ENCODE results near the gene VIPR2. TPM values are rescaled to one million over a fixed set of nuclear protein-coding genes. Genes with fewer than 3 reads are reported as not detected.

VIPR2 gene
- polyA plus RNA-seq, 3 donors, result not detected

- H3K36me3 ChIP-seq (replicated peaks in 1 of 2; ENCODE audit: control insufficient read depth in 1 of 2, insufficient read depth in 2 of 2, low read length in 2 of 2), result no peaks in the 10 kb centered on the region
- no peaks in the 10 kb centered on the region for H3K79me2 ChIP-seq (ENCODE audit: insufficient read depth, low read length)
- Mint-ChIP-seq H3K4me3 (no peak overlapping the region), H3K36me3 (peaks cover 0 to 3% of the 10 kb centered on the region in 2 donors), H3K4me1 (no peaks in the 10 kb centered on the region), H3K9me3 (peaks cover 15 to 36% (median 27%) of the 10 kb centered on the region in 7 donors), H3K27me3 (ENCODE audit: low read depth in 3 of 3) (peaks cover 31 to 47% (median 39%) of the 10 kb centered on the region in 3 donors), H3K27ac (no peak overlapping the region)
- H3K9ac ChIP-seq (ENCODE audit: insufficient read depth, low read length, poor library complexity, severe bottlenecking), result no peak overlapping the region
- intact Hi-C loops (cut with micrococcal nuclease), result no loop called here
- H3K4me3 ChIP-seq (replicated peaks in 1 of 3; ENCODE audit: low read depth in 2 of 3, low read length in 3 of 3), result no peak overlapping the region
- no peak for TF ChIP-seq CTCF (IDR thresholded peaks at IDR 0.05)
- H3K27me3 ChIP-seq (ENCODE audit: control insufficient read depth in 2 of 2, insufficient read depth in 2 of 2, low read length in 2 of 2), result peaks cover 5 to 30% of the 10 kb centered on the region in 2 donors
- H3K9me3 ChIP-seq (replicated peaks in 1 of 2; ENCODE audit: control insufficient read depth in 1 of 2, insufficient read depth in 1 of 2, low read length in 2 of 2), result peaks cover 0 to 8% of the 10 kb centered on the region in 2 donors
- H4K20me1 ChIP-seq (ENCODE audit: insufficient read depth, low read length), result no peaks in the 10 kb centered on the region
- H2AFZ ChIP-seq (ENCODE audit: insufficient read depth, low read depth, low read length, poor library complexity, severe bottlenecking), result no peak overlapping the region
- no peak for DNase-seq
- H3K4me2 ChIP-seq (replicated peaks; ENCODE audit: extremely low read depth, low read length, poor library complexity, severe bottlenecking), result no peak overlapping the region
- H3K4me1 ChIP-seq (ENCODE audit: control insufficient read depth in 1 of 2, insufficient read depth in 2 of 2, low read length in 2 of 2), result no peaks in the 10 kb centered on the region
- 78% methylated on average over 45 of the region's 47 CpGs for WGBS (ENCODE audit: insufficient coverage)
- no peak overlapping the region for H3K27ac ChIP-seq (ENCODE audit: low read depth in 1 of 2, low read length in 2 of 2)
Observed at GRCh38 chr7:158996214-158997109, 148.2 kb downstream of the VIPR2 start.

- no peaks in the 10 kb centered on the region for H3K4me1 ChIP-seq (ENCODE audit: control insufficient read depth in 1 of 2, insufficient read depth in 2 of 2, low read length in 2 of 2)
- H3K27me3 Mint-ChIP-seq (ENCODE audit: low read depth in 3 of 3), result peaks cover 35 to 51% (median 45%) of the 10 kb centered on the region in 3 donors
Observed at GRCh38 chr7:158995514-158995913, 149.2 kb downstream of the VIPR2 start.

More at GRCh38 chr7:158995514-158995913, 149.2 kb downstream of the VIPR2 start:
- Histone ChIP-seq H3K27me3 (ENCODE audit: control insufficient read depth in 2 of 2, insufficient read depth in 2 of 2, low read length in 2 of 2) (peaks cover 5 to 33% of the 10 kb centered on the region in 2 donors), H4K20me1 (ENCODE audit: insufficient read depth, low read length) (no peaks in the 10 kb centered on the region), H3K79me2 (ENCODE audit: insufficient read depth, low read length) (no peaks in the 10 kb centered on the region), H3K9me3 (replicated peaks in 1 of 2; ENCODE audit: control insufficient read depth in 1 of 2, insufficient read depth in 1 of 2, low read length in 2 of 2) (peaks cover 0 to 8% of the 10 kb centered on the region in 2 donors), H2AFZ (ENCODE audit: insufficient read depth, low read depth, low read length, poor library complexity, severe bottlenecking) (no peak overlapping the region), H3K27ac (ENCODE audit: low read depth in 1 of 2, low read length in 2 of 2) (no peak overlapping the region), H3K36me3 (replicated peaks in 1 of 2; ENCODE audit: control insufficient read depth in 1 of 2, insufficient read depth in 2 of 2, low read length in 2 of 2) (no peaks in the 10 kb centered on the region), H3K4me3 (replicated peaks in 1 of 3; ENCODE audit: low read depth in 2 of 3, low read length in 3 of 3) (no peak overlapping the region), H3K4me2 (replicated peaks; ENCODE audit: extremely low read depth, low read length, poor library complexity, severe bottlenecking) (no peak overlapping the region), H3K9ac (ENCODE audit: insufficient read depth, low read length, poor library complexity, severe bottlenecking) (no peak overlapping the region)
- 95% methylated on average over 16 of the region's 17 CpGs for WGBS (ENCODE audit: insufficient coverage)
- H3K4me1 Mint-ChIP-seq, result no peaks in the 10 kb centered on the region
- no peak for DNase-seq
- peaks cover 12 to 32% (median 25%) of the 10 kb centered on the region in 7 donors for H3K9me3 Mint-ChIP-seq
- intact Hi-C loops (cut with micrococcal nuclease), result no loop called here
- H3K4me3 Mint-ChIP-seq, result no peak overlapping the region
- TF ChIP-seq CTCF (IDR thresholded peaks at IDR 0.05), result no peak
- H3K36me3 Mint-ChIP-seq, result peaks cover 0 to 3% of the 10 kb centered on the region in 2 donors
- H3K27ac Mint-ChIP-seq, result peak overlapping the region in 1 of 7 donors; percentile 66

Measured in CD14-positive monocyte (primary cell).